Measurements from ENCODE around the gene HIF3A. TPM values are rescaled to one million over a fixed set of nuclear protein-coding genes. Genes with fewer than 3 reads are reported as not detected.
A peak's percentile ranks its signal among the peaks of the same experiment; 100 is the strongest.
"Not testable (repeated sequence)": the region's sequence is repeated elsewhere in the genome, so short reads cannot be mapped to it uniquely, and the experiment has no call there.

HIF3A gene
- total and polyA plus RNA-seq, 2 of the 4 experiments (the other 2 are of a cell fraction) = 0.02 TPM; not detected in 1

DNA sequence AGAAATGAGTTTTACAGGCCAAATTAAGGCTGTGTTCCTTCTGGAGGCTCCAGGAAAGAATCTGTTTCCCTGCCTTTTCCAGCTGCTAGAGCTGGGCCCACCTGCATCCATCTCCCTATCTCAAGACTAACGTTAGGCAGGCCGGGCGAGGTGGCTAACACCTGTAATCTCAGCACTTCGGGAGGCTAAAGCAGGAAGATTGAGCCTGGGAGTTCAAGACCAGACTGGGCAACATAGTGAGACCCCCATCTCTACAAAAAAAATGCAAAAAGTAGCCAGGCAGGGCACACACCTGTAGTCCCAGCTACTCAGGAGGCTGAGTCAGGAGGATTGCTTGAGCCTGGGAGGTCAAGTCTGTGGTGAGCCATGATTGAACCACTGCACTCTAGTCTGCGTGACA lies 14.6 kb downstream of the HIF3A start:
- Histone ChIP-seq H3K4me1 (ENCODE audit: control insufficient read depth, insufficient read depth, low read length) (no peaks in the 10 kb centered on the region), H3K9me3 (ENCODE audit: control insufficient read depth, insufficient read depth, low read length) (peaks cover 5% of the 10 kb centered on the region), H3K4me3 (ENCODE audit: insufficient read depth, low read depth, low read length) (no peak overlapping the region), H3K14ac (replicated peaks; ENCODE audit: low read depth, low read length) (no peak overlapping the region), H4K5ac (ENCODE audit: low read depth, low read length) (no peak overlapping the region), H4K8ac (ENCODE audit: low read depth in 2 of 2, low read length in 2 of 2) (no peak overlapping the region), H3K9ac (ENCODE audit: low read depth, low read length) (no peak overlapping the region), H3K27ac (ENCODE audit: insufficient read depth, low read length) (no peak overlapping the region), H4K91ac (ENCODE audit: insufficient read depth, low read depth, low read length) (no peak overlapping the region), H2BK5ac (ENCODE audit: low read depth, low read length, poor library complexity, severe bottlenecking) (no peak overlapping the region), H2BK20ac (ENCODE audit: low read depth, low read length) (no peak overlapping the region), H3K36me3 (ENCODE audit: control insufficient read depth, insufficient read depth, low read length) (no peaks in the 10 kb centered on the region), H2AK5ac (ENCODE audit: low read depth, low read length) (no peak overlapping the region), H2AK9ac (replicated peaks; ENCODE audit: low read depth, low read length, poor library complexity) (no peak overlapping the region), H4K20me1 (ENCODE audit: insufficient read depth, low read length) (no peaks in the 10 kb centered on the region), H3K23ac (ENCODE audit: low read depth, low read length) (no peak overlapping the region), H2AFZ (replicated peaks; ENCODE audit: low read length, poor library complexity) (no peak overlapping the region), H3K56ac (ENCODE audit: extremely low read depth, insufficient read depth, low read length) (no peak overlapping the region), H3K18ac (ENCODE audit: low read depth, low read length) (no peak overlapping the region), H3K79me1 (ENCODE audit: low read depth in 1 of 2, low read length in 2 of 2) (no peaks in the 10 kb centered on the region), H3K27me3 (ENCODE audit: control insufficient read depth, insufficient read depth, low read length) (no peaks in the 10 kb centered on the region; the same call in 1 of the 2 replicates), H2BK15ac (ENCODE audit: low read depth, low read length) (no peak overlapping the region), H2BK120ac (ENCODE audit: low read depth, low read length) (no peak overlapping the region), H3K9me1 (ENCODE audit: insufficient read depth, low read length) (no peaks in the 10 kb centered on the region), H3K4ac (ENCODE audit: low read depth, low read length) (no peak overlapping the region), H3K4me2 (ENCODE audit: low read depth, low read length) (no peak overlapping the region)
- POLR2A ChIA-PET (ENCODE audit: unreplicated experiment) = no interaction called here
- ATAC-seq (ENCODE audit: low read depth) (no peak), DNase-seq (no peak)
- in situ Hi-C loops (cut with MboI; ENCODE audit: low sequenced_read_pairs) = no loop called here
- no TSS peak for BruUV-seq (replicated peaks)
- TF ChIP-seq RAD21 (IDR thresholded peaks at IDR 0.05; ENCODE audit: low read length) (no peak), MXI1 (IDR thresholded peaks at IDR 0.05; ENCODE audit: borderline replicate concordance, low read depth, low read length) (no peak), CEBPB (IDR thresholded peaks at IDR 0.05; ENCODE audit: low read depth, low read length) (no peak), SMC3 (IDR thresholded peaks at IDR 0.05; ENCODE audit: low read depth, low read length) (no peak), BHLHE40 (IDR thresholded peaks at IDR 0.05; ENCODE audit: low read depth, low read length) (no peak)
- CTCF ChIA-PET = interaction anchor here (0.7 kb wide), 1 partner anchor 17 kb away, joined by 3 read pairs; no protein-coding TSS in a partner anchor
- WGBS, 2 experiments (ENCODE audit: extremely low coverage in 2 of 2, insufficient read length in 1 of 2) = no CpG with 5 or more reads among the region's 5 CpGs
- dilution Hi-C loops (cut with HindIII; ENCODE audit: low sequenced_read_pairs, unreplicated experiment) = no loop called here
- intact Hi-C loops (cut with micrococcal nuclease) = no loop called here

DNA sequence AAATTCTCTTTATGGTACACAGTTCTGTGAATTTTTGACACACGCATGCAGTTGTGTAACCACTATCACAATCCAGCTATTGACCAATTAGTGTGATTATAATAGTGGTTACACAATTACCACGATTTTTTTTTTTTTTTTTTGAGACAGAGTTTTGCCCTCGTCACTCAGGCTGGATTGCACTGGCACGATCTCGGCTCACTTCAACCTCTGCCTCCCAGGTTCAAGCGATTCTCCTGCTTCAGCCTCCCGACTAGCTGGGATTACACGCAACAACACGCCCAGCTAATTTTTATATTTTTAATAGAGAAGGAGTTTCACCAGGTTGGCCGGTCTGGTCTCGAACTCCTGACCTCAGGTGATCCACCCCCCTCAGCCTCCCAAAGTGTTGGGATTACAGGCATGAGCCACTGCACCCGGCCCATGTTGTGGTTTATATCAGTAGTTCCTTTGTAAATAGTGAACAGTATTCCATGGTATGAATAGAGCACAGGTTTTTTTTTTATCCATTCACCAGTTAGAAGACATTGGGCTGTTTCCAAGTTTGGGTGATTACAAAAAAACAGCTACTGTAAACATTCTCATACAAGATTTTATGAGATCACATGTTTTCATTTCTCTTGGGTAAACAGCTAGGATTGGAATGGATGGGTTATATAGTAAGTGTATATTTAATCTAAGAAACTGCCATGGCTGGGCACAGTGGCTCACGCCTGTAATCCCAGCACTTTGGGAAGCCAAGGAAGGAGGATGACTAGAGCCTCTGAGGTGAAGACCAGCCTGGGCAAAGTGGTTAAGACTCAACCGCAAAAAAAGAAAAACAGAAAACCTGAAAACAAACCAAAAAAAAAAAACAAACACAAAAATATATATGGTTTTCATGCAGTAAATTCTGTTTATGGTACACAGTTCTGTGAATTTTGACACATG lies 17.0 kb downstream of the HIF3A start:
- H3K4me2 ChIP-seq (ENCODE audit: low read depth, low read length); H3K9me1 ChIP-seq (ENCODE audit: insufficient read depth, low read length); H2BK5ac ChIP-seq (ENCODE audit: low read depth, low read length, poor library complexity, severe bottlenecking); H2BK120ac ChIP-seq (ENCODE audit: low read depth, low read length); H3K23ac ChIP-seq (ENCODE audit: low read depth, low read length); H3K4me3 ChIP-seq (ENCODE audit: insufficient read depth, low read depth, low read length); H3K9me3 ChIP-seq (ENCODE audit: control insufficient read depth, insufficient read depth, low read length); H3K27ac ChIP-seq (ENCODE audit: insufficient read depth, low read length); H3K79me1 ChIP-seq (ENCODE audit: low read depth in 1 of 2, low read length in 2 of 2); H4K8ac ChIP-seq (ENCODE audit: low read depth in 2 of 2, low read length in 2 of 2); H2AFZ ChIP-seq (replicated peaks; ENCODE audit: low read length, poor library complexity); H3K56ac ChIP-seq (ENCODE audit: extremely low read depth, insufficient read depth, low read length); H3K9ac ChIP-seq (ENCODE audit: low read depth, low read length); H4K20me1 ChIP-seq (ENCODE audit: insufficient read depth, low read length); H4K91ac ChIP-seq (ENCODE audit: insufficient read depth, low read depth, low read length); dilution Hi-C loops (cut with HindIII; ENCODE audit: low sequenced_read_pairs, unreplicated experiment); BruUV-seq (replicated peaks); H3K4me1 ChIP-seq (ENCODE audit: control insufficient read depth, insufficient read depth, low read length); H2AK9ac ChIP-seq (replicated peaks; ENCODE audit: low read depth, low read length, poor library complexity); H3K36me3 ChIP-seq (ENCODE audit: control insufficient read depth, insufficient read depth, low read length); intact Hi-C loops (cut with micrococcal nuclease); H3K4ac ChIP-seq (ENCODE audit: low read depth, low read length); in situ Hi-C loops (cut with MboI; ENCODE audit: low sequenced_read_pairs); H4K5ac ChIP-seq (ENCODE audit: low read depth, low read length); H3K18ac ChIP-seq (ENCODE audit: low read depth, low read length); H2BK20ac ChIP-seq (ENCODE audit: low read depth, low read length); POLR2A ChIA-PET (ENCODE audit: unreplicated experiment); H2BK15ac ChIP-seq (ENCODE audit: low read depth, low read length); H3K27me3 ChIP-seq (ENCODE audit: control insufficient read depth, insufficient read depth, low read length); H3K14ac ChIP-seq (replicated peaks; ENCODE audit: low read depth, low read length); H2AK5ac ChIP-seq (ENCODE audit: low read depth, low read length): not testable (repeated sequence)
- no CpG with 5 or more reads among the region's 14 CpGs for WGBS, 2 experiments (ENCODE audit: extremely low coverage in 2 of 2, insufficient read length in 1 of 2)
- CTCF ChIA-PET = interaction anchor here (1.5 kb wide), 1 partner anchor 11 kb away, joined by 11 read pairs; no protein-coding TSS in a partner anchor
- DNase-seq (peak; percentile 38), ATAC-seq (ENCODE audit: low read depth) (peak; percentile 75)
